Hepatic stellate cell (primary cell): ENCODE results near the gene EGLN3.
"Not testable (repeated sequence)": the region's sequence is repeated elsewhere in the genome, so short reads cannot be mapped to it uniquely, and the experiment has no call there.

ENCODE experiments used
- DNase-seq: peaks from one replicate; pipeline ENCODE4 v3.0.0; 2011; ENCODE audit warnings: low spot score

EGLN3 gene

DNA sequence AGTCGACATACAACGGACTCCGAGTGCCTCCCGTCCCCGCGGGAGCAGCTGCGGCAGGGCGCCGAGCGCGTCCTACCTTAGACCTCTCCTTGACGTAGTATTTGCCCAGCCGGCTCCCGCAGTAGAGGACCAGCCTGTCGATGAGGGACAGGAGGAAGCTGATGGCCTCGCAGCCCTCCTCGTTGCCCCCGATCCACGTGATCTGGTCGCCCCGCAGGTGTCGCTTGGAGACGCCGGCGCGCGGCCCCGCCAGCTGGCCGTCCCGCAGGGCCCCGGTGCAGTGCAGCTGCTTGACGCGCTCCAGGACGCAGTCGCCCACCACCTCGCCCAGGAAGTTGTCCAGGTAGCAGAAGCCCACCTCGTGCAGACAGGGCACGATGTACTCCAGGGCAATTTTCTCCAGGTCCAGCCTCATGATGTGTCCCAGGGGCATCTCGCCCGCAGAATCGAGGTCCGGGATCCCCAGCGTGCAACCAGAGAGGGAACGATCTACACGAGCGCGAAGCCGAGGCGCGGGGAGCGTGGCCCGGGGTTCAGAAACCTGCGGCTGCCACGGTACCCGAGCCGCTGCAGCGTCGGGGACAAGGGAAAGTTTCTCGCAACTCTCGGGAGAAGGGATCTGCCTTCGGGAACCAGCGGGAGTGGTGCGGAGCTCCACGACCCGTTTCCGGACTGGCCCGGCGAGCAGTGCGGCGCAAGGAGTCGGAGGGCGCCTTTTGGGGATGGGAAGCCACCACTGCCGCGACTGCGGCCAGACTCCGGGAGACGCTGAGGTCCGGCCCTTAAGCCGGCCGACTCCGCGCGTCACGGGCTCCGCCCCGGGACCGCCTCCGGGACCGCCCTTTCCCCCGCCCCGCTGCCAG lies at the start of gene EGLN3:
EGLN3 (minus strand) TSS at position 755 of the 863 bp plus-strand sequence; CDS start at position 433, 322 bp downstream.
- peak; percentile 46 for DNase-seq

DNA sequence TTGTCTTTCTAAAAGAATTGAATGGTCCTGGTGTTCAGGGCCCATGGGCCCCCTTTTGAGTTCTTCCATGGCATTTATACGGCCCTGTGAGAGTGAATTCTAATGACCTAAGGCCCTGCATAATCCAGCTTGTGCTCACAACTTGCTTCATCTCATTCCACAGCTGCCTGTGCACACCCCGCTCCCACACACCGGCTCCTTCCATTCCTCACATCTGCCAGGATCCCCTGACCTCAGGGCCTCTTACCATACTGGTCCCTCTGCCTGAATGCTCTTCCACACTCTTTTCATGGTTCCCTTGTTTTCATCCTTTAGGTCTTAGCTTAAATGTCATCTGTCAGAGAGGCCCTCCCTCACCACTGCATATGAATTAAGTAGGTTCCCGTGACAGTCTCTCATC lies 49.5 kb upstream of the EGLN3 start:
- DNase-seq: no peak

DNA sequence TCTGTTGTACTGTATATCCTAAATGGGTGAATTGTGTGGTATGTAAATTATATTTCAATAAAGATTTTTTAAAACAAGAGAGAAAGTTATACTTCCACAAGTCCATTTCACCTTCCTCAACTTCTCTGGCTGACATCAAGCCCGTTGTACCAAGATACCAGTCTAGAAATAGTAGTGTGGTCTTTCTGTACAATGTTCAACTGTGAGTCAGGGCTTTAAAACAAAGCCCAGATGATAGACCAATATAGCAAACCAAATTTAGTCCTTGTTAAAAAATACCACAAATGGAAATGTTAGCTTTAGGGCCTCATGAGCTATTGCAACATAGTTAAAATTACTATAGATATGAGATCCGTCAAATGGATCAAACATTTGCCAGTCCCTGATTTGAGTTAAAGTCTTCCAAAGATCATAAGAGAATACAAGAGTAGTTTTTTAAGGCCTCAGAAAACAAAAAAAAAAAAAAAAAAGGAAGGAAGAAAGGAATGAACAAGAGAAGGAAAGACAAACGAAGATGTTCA lies 49.0 kb upstream of the EGLN3 start:
- DNase-seq: no peak

DNA sequence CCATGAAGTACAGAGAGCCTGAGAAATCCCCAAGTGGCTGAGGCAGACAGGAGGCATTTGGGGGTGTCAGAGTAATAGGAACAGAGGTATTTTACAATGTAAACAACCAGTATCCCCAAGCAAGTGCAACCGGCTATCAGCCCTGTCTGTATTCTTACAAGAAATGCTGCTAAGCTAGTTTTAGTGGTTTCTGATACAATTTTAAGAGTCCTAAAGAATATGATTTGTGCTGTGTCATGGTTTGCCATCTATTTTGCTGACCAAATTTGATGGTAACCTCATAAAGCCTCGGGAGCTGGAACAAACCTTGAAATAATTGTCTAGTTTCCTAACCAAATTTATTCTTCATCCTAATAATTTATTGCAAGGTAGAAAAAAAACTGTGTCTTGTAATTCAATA lies 46.7 kb upstream of the EGLN3 start:
- DNase-seq: no peak

DNA sequence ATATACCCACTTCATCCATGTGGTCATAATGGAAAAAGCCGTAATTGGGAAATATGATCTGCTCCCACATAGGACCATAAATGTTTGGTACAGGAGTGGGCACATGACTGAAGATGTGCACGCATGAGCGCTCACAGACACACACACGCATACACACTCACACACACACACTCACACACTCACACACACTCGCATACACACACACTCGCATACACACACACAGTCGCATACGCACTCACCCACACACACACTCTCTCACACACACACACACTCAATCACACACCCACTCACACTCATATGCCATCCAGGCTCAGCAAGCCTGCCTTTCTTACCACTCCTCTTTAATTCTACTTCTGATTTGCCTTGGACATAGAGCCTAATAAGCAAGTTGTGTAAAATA lies 45.6 kb upstream of the EGLN3 start:
- no peak for DNase-seq

DNA sequence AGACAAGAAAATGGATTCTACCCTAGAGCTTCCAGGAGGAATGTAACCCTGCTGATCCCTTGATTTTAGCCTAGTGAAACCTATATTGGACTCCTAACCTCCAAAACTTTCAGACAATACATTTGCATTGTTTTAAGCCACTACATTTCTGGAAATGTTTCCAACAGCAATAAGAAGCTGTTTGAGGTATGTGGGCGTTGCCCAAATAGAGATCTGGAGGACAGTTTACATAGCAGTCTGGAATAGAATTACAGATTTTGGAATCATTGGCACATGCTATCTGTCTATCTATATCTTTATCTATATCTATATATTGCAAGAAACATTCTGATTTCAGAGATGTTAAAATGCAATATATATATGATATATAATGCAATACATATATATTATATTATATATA lies 42.4 kb upstream of the EGLN3 start:
- DNase-seq: no peak

DNA sequence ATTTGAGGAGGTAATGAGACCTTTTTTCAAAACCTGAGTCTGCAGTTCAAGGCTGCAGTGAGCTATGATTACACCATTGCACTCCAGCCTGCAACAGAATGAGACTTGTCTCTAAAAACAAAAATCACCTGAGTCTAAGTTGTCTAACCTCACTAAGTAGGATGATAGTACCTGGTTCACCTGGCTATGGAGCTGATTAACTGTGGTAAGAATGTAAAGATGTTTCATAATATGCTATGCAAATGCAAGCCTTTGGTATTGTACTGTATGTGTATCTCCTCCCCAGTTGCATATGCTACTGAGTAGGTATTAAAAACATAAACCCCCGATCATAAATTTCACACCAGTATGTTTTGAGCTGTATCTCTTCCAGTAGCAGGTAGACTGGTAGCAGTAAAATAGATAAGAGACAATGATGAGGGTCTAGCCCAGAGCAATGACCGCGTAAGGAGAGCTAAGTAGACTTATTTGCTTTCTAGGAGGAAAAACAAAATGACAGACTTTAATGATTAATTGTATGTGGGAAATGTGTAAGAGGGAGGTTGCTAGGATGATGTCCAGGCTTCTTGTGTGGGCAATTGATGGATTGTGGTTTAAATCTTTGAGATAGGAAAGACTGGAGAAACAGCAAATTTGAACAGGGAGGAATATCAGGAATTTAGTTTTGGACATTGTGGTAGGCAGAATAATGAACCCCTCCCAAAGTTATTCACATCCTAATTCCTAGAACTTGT lies 41.6 kb upstream of the EGLN3 start:
- no peak for DNase-seq

DNA sequence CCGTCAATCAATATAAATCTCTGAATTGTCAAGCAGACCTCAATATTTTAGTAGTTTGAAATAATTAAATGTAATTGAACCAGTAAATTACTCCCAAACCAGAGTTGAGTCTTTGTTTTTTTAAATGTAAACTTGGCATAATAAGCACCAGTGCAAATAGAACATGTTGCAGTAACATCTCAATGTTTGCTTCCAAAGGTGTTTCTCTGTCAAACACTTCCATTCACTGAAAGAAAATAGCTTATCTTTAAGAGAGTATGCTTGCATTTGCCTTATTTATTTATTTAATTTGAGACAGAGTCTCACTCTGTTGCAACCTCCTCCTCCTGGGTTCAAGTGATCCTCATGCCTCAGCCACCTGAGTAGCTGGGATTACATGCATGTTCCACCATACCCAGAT lies 39.9 kb upstream of the EGLN3 start:
- DNase-seq: no peak

DNA sequence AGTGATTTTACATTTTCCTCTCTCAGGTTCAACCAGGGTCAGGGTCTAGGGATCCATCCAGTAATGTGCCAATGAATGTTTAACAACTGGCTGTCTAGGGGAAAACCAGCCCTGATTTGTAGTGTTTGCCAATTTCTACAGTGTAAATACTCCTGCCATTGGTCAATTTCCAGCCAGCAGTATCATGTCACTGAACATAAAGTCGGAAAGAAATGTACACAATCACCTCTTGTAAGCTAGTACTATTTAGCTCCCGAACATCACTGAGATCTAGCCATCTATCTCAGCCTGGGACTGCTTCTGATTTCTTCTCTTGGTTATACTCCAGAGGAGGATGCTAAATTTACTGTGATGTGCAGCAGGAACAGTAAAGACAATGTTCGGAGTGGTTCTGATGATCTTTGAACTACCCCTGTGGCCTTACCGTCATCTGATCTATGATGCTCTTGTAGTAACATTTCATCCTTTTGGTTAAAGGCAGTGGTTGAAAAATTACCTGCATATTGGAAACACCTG lies 36.7 kb upstream of the EGLN3 start:
- no peak for DNase-seq

DNA sequence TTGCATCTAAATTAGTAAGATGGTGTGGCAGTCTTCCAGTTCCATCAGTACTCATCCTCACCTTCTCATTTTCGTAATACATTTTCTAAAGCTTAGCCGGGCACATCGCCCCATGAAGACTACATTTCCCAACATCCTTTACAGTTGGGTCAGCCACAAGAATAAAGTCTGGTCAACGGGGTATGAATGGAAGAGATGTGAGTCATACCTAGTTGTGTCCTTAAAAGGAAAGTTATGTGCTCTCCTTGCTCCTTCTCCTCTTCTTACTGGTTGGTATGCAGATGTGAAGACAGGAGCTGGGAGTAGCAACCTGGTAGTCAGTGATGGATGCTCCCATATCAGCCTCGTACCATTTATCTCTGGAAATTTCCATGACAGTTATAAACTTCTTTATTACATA lies 35.9 kb upstream of the EGLN3 start:
- DNase-seq: no peak

DNA sequence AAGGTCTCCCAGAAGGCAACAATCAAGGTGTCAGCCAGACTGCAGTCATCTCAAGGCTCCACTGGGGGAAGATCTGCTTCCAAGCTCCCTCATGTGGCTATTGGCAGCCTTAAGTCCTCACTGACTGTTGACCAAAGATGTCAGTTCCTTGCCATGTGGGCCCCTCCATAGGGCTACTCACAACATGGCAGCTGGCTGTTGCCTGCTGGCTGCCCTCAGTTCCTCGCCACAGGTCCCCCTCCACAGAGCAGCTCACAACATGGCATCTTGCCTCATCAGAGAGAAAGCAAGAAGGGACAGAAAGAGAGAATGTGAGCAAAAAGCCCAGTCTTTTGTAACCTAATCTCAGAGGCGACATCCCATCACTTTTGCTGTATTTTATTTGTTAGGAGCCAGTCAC lies 34.4 kb upstream of the EGLN3 start:
- no peak for DNase-seq

DNA sequence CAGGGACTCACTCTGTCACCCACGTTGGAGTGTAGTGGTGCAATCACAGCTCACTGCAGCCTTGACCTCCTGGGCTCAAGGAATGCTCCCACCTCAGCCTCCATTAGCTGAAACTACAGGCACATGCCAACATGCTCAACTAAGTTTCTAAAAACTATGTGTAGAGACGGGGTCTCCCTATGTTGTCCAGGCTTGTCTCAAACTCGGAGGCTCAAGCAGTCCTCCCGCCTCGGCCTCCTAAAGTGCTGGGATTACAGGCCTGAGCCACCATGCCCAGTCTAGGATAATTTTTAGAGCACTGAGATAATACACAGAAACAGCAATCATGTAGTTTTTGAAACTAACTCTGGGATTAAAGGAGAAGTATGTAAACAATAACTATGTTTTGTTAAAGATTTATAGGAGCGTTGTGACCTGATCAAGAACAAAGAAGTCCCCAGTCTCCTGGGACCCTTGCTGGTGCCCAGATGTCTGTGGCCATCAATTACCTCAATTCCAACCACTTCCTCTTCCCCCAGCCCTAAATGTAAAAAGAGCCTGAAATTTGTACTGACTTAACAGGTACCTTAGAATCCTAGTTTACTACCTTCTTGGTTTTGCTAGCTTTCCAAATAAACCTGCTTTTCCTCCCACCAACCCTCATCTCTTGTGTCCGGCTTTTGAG lies 28.9 kb upstream of the EGLN3 start:
- DNase-seq: no peak

DNA sequence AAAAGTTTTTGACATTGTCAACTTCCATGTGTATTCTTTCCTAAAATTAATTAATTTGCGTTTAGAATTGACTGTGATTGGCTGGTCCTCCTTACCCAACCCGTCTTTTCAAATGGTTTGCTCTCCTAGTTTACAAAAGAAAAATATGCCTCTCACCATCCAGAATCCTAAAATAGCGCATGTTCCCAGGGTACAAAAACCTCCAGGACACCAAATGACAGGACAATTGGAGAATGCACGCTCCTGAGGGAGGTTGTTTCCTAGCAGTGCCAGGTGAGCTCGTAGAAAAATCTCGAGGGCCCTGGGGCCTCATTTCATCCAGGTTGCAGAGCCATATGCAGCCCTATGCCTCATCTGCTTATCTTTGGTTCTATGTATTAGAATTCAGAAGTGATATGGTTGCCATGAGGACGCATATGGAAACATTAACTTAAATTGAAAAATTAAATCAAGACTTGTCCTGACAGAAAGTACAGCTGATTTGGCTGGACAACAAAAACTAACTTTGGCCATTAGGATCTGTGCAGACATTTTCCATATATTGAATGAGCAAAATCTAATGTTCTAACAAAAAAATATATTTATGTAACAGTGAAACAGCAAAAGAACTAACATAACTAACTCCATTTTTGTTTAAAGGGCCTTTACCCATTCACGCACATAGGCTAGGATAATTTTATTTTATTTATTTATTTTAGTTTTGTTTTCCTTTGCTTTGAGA lies 28.2 kb upstream of the EGLN3 start:
- DNase-seq: no peak

DNA sequence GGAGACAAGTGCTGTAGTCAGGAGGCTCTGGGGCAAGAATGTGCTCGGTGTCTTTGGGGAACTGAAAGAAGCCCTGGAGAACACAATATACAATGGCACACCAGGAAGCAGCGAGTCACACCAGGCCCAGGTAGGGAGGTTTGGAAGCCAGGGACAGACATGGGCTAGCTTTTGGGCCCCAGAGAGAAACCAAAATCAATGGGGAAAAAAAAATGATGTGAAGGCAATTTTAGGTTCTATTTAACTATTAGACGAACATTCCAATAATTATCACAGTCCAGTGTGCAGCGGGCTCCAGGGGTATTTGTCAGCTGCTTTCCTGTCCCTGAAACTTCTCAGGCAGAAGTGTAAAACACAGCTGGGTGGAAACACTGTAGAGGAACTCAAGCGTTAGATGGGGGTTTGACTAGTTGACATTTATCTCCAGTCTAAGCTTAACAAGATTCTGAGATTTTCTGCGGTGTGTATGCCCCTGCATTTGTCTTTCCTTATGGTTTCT lies 21.8 kb upstream of the EGLN3 start:
- no peak for DNase-seq

DNA sequence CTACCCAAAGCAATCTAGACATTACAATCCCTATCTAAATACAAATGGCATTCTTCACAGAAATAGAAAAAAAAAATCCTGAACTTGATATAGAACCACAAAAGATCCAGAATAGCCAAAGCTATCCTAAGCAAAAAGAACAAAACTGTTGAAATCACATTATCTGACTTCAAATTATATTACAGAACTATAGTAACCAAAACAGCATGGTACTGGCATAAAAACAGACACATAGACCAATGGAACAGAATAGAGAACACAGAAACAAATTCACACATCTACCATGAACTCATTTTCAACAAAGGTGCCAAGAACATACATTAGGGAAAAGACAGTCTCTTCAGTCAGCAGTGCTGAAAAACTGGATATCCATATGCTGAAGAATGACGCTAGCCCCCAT lies 19.0 kb upstream of the EGLN3 start:
- DNase-seq: not testable (repeated sequence)

DNA sequence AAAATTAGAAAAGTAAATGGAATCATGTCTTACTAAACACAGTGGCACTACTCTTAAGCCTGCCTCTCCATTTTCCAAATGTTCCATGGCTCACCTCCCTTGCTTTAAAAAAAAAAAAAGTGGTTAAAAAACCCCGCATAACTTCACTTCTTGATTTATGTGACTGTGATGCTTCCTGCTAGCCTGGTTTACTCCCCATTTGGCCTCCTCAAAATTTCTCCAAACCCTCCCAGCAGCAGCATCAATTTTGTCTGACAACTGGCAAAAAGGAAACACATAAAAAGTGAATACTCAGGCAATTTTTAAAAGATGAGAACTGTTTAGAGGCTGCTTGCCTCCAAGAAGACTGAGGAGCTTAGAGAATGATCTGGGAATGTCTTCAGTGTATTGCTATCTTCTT lies 17.8 kb upstream of the EGLN3 start:
- DNase-seq: no peak

DNA sequence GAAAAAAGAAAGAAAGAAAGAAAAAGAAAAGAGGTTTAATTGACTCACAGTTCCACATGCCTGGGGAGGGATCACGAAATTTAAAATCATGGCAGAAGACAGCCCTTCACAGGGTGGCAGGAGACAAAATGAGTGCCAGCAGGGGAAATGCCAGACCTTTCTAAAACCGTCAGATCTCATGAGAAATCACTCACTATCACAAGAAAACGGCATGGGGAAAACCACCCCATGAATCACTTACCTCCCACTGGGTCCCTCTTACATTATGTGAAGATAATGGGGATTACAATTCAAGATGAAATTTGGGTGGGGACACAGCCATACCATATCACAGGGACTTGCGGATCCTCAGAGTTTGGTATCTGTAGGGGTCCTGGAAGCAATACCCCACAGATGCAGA lies 16.3 kb upstream of the EGLN3 start:
- DNase-seq: no peak

DNA sequence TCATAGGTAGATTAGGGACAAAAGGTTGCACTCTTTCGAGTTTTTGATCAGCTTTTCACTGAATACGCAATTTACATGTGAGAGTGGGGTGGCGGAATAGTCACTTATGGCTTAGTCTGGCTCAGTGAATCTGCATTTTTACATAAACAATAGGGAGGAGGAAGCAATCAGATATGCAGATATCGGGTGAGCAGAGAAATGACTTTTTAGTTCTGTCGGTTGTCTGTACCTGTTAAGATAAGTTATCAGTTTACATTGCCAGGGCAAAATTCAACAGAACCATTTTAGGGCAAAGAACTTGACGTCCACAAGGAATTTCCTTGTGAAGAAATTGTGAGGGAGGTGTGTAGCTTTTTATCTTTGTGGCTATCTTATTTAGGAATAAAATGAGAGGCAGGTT lies 15.4 kb upstream of the EGLN3 start:
- no peak for DNase-seq

DNA sequence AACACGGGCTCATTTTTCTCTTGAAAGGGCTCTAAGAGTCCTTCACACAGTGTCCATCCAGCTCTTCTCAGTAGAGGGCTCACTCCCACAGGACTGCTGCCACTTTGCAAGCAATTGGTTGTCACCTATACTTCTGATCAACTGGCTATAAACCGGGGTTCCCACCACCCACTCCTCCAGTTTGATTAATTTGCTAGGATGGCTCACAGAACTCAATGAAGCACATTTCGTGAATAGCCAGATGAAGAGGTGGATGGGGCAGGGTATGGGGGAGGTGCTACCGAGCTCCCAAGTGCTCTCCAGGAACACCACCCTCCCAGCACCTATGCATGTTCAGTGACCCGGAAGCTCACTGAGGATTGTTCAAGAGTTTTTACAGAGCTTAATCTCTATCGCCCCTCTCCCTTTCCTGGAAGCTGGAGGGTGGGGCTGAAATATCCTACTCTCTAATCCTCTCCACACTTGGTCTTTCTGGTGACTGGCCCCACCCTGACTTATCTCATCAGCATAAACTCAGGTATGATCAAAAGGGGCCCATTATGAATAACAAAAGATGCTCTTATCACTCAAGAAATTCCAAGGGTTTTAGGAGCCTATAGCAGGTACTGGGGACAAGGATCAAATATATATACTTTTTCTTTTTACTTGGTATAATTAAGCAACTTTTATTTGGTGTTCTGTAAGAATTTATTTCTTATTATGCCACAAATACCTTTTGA lies 13.9 kb upstream of the EGLN3 start:
- no peak for DNase-seq

DNA sequence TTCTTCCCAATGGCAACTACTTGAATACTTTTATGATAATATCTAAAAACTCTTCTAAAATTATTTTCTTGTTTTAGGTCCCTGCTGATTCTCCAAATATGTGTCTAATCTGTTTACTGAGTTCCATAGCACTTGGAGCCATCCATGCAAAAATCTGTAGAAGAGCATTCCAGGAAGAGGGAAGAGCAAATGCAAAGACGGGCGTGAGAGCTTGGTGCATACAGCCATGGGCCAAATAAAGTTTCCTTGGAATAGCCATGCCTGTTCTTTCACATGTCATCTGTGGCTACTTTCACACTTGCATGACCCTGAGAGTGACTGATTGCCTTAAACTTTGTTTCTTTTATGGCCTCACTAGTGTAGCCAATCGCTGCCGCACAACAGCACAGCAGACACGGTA lies 13.0 kb upstream of the EGLN3 start:
- DNase-seq: no peak

DNA sequence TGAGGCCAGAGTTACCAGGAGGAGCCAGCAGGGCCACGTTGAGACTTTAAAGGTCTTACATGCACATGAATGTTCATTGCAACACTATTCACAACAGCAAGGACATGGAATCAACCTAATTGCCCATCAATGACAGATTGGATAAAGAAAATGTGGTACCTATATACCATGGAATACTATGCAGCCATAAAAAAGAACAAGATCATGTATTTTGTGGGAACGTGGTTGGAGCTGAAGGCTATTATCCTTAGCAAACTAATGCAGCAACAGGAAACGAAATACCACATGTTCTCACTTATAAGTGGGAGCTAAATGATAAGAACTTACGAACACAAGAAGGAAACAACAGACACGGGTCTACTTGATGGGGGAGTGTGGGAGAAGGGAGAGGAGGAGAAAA lies 11.6 kb upstream of the EGLN3 start:
- DNase-seq: not testable (repeated sequence)
